ENCODE measurements around the gene CPEB4. TPM values are rescaled to one million over a fixed set of nuclear protein-coding genes. Genes with fewer than 3 reads are reported as not detected.

The CPEB4 gene
- 13.2 to 24.8 TPM (median 16.9 TPM) in 5 replicates for total RNA-seq (2022; extraction: Qiagen RNA extraction; ENCODE audit: low read depth)

DNA sequence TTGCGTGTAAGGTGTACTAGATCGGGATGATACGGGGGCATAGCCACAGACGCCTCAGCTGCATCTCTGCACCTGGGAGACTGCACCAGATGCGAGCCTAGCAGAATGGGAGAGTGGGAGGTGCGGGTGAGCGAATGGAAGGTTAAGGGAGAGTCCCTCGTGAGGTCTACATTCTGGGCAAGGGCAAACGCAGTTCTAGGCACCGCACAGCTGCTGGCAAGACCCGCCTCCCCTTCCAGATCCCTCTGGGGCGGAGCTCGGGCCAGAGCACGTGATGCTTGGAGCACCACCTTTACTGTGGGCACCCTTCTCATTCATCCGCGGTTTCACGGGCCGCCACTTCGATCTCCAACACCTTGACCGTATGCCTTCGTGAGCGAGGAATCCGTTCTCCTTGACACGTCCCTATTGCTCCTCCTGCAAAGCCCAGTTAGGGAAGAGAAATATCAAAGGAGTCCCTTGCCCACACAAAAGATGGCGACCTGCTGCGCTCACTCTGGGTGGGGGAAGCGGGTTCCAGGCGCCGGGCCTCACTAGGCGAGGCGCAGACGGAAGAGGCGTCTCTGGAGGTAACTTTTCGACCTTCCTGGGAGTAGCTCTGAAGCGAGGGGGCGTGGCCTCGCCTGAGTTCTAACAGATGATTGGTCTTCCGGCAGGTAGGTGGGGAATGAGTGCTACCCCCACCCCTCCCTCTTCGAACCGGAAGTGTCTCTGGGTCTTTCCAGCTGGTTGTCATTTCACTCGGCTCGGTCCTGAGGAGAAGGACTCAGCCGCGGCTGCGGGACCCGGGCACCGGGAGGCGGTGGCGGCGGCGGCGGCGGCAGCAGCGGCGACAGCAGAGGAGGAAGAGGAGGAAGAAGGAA, at the start of gene CPEB4:
Gene CPEB4 (plus strand): TSS at position 740 of the 863 bp plus-strand sequence. CDS start 1,385 bp downstream, outside the sequence.

DNA sequence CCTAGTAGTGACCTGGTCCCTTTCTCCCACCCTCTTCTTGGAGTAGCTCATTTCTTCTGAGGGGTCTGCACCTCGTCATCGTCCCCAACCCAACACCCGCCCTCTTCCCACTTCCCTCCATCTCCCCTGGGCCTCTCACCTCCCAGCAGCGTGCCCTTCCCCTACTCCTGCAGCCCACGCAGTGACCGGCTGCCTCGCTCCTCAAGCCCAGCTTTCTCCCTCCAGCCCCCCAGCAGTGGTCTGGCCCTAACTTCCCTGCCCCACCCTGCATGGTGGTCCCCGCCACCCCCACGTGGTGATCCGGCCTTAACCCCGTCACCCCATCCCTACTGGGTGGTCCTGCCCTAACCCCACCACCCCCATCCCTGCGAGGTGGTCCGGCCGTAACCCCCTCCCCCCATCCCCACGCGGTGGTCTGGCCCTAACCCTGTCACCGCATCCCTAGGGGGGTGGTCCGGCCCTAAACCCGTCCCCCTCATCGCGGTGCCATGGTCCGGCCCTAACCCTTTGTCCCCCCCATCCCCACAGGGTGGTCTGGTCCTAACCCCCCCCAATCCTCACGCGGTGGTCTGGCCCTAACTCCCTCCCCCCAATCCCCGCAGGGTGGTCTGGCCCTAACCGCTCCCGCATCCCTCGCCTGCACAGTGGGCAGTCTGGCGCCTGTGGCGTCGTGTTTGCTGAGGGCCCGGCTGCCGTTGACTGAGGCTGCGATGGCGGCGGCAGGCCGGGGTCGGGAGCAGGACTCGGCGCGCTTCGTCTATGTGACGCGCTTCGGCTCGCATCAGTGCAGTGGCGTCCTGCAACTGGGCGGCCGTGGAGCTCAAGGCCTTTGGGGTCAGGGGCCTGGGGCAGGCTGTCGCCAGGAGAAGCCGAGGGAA, 100.6 kb downstream of the CPEB4 start, which contains the start of gene C5orf47:
Gene C5orf47 (plus strand): TSS at position 617 of the 878 bp plus-strand sequence. CDS start 94 bp downstream, at position 711.

Other genes with a start within 250 kb of the CPEB4 start
- not detected in 5 replicates for gene C5orf47, start 100.8 kb downstream of the CPEB4 start, total RNA-seq (2022; extraction: Qiagen RNA extraction; ENCODE audit: low read depth)
- gene NSG2, start 157.4 kb downstream of the CPEB4 start, total RNA-seq (2022; extraction: Qiagen RNA extraction; ENCODE audit: low read depth): not detected in 5 replicates

All from A549 treated with ZK216348 at 1 μM for 4 hours (cell line).